Thyroid gland (tissue), 4 donors: ENCODE results near the gene HNRNPA2B1. TPM values are rescaled to one million over a fixed set of nuclear protein-coding genes. Genes with fewer than 3 reads are reported as not detected.

Experiments used
- DNase-seq, 2 donors: peaks; one replicate each; pipeline ENCODE4 v3.0.0-alpha.2; 2019
- H3K27ac ChIP-seq, 3 donors: fragments of 200-600 bp; sonication (generic); 1 replicate in 2 of 3; 2 replicates in 1 of 3; pipeline ENCODE4 v1.5.1; 2016 to 2019; ENCODE audit warnings: mild to moderate bottlenecking in 1 of 3, moderate library complexity in 1 of 3
- H3K27me3 ChIP-seq: fragments of 200-600 bp; sonication (generic); one replicate; pipeline ENCODE4 v1.5.1; 2019
- H3K36me3 ChIP-seq, 2 donors: fragments of 200-600 bp; sonication (generic); one replicate each; pipeline ENCODE4 v1.5.1; 2016 to 2019
- H3K4me1 ChIP-seq, 2 donors: fragments of 200-600 bp; sonication (generic); one replicate each; pipeline ENCODE4 v1.5.1; 2017 to 2019
- H3K4me3 ChIP-seq, 3 donors: fragments of 200-600 bp; sonication (generic); replicated peaks in 1 of 3; 1 replicate in 2 of 3; 2 replicates in 1 of 3; pipeline ENCODE4 v1.5.1; 2016; ENCODE audit warnings: mild to moderate bottlenecking in 1 of 3
- H3K9me3 ChIP-seq: fragments of 200-600 bp; sonication (generic); one replicate; pipeline ENCODE4 v1.5.1; 2017
- POLR2A ChIP-seq, 2 donors: fragments of 450-650 bp; IDR thresholded peaks; one replicate each; pipeline ENCODE4 v1.6.1; 2017; ENCODE audit warnings: antibody characterized with exemption in 2 of 2, mild to moderate bottlenecking in 2 of 2, moderate library complexity in 1 of 2
- WGBS, 2 donors: methylation state at CpG; one replicate each; pipeline ENCODE4 v1.1.5; 2017; 5-methylcytosine and 5-hydroxymethylcytosine counted together
- intact Hi-C: fragments of 100-400 bp; cut with DNase I; formaldehyde crosslinking; loops from one replicate; pipeline ENCODE4 v1.15.1; 2023
- total RNA-seq, 4 donors: library from RNA; depleted of rRNA; stranded (reverse); fragments of >200 nt; gene quantifications; one replicate each; pipeline ENCODE4 v1.2.3, GENCODE V29; 2016
- TF ChIP-seq, protein P1 (sequence below), 6 experiments: fragments of 200-600 bp in 3 of 6; fragments of 450-650 bp in 3 of 6; sonication (generic) in 3 of 6; IDR thresholded peaks; one replicate each; pipeline ENCODE4 v1.5.1; 2016 to 2019; ENCODE audit warnings: antibody characterized with exemption in 6 of 6, mild to moderate bottlenecking in 2 of 6, inconsistent platforms in 1 of 6, moderate library complexity in 1 of 6

Gene HNRNPA2B1
- total RNA-seq, 4 donors from 2014 or later: 192 to 303 (median 239) TPM

DNA sequence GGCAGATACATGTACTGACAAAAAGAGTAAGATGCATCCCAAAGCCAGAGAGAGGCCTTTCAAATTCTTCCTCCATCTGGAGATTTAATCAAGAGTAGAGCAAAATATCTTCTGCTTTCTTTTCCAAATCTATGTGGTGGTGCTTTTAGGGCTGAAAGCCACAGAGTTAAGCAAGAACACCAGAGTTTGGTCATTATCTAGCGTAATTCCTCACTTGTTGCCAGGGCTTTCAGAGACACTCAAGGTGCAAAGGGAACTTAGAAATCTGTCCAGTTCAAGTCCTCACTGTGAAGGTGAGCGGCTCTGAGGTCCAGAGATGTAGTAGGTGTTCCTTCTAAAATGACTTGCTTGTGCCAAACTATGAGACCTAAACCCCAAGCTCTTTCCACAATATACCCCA lies 59.5 kb downstream of the HNRNPA2B1 start:
- Histone ChIP-seq H3K9me3 (no peaks in the 10 kb centered on the region), H3K4me1 (peaks cover 0 to 8% of the 10 kb centered on the region in 2 donors), H3K27me3 (no peaks in the 10 kb centered on the region), H3K4me3 (no peak overlapping the region), H3K27ac (no peak overlapping the region), H3K36me3 (no peaks in the 10 kb centered on the region)
- TF ChIP-seq POLR2A (IDR thresholded peaks at IDR 0.05): no peak
- TF ChIP-seq, protein P1, sequence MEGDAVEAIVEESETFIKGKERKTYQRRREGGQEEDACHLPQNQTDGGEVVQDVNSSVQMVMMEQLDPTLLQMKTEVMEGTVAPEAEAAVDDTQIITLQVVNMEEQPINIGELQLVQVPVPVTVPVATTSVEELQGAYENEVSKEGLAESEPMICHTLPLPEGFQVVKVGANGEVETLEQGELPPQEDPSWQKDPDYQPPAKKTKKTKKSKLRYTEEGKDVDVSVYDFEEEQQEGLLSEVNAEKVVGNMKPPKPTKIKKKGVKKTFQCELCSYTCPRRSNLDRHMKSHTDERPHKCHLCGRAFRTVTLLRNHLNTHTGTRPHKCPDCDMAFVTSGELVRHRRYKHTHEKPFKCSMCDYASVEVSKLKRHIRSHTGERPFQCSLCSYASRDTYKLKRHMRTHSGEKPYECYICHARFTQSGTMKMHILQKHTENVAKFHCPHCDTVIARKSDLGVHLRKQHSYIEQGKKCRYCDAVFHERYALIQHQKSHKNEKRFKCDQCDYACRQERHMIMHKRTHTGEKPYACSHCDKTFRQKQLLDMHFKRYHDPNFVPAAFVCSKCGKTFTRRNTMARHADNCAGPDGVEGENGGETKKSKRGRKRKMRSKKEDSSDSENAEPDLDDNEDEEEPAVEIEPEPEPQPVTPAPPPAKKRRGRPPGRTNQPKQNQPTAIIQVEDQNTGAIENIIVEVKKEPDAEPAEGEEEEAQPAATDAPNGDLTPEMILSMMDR (IDR thresholded peaks at IDR 0.05): no peak
- intact Hi-C loops: no loop called here
- DNase-seq: no peak
- 92 to 98% methylated on average over 2 of the region's 2 CpGs for WGBS, 2 donors

DNA sequence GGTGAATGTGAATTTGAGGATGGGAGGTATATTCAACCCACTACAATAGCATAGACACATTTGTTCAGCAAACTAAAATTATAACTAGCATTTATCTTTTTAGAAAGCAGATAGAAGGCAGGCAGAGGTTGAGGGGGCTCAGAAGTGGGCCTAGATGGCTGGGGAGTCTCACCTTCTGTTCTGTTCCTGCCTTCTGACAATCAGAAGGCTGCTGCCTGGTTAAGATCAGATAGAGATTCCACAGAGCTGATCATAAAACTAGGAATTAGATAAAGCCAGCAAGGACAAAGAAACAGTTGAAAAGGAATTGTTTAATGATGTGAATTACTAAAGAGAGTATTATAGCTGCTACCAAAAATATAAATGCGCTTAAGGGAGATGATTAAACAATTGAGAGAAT lies 60.2 kb downstream of the HNRNPA2B1 start:
- WGBS, 2 donors: 98 to 100% methylated on average over 1 of the region's 1 CpG
- intact Hi-C loops: no loop called here
- TF ChIP-seq, protein P1 (IDR thresholded peaks at IDR 0.05): no peak
- TF ChIP-seq POLR2A (IDR thresholded peaks at IDR 0.05): no peak
- no peak for DNase-seq
- Histone ChIP-seq H3K27me3 (no peaks in the 10 kb centered on the region), H3K36me3 (no peaks in the 10 kb centered on the region), H3K9me3 (no peaks in the 10 kb centered on the region), H3K27ac (no peak overlapping the region), H3K4me3 (no peak overlapping the region), H3K4me1 (peaks cover 0 to 8% of the 10 kb centered on the region in 2 donors)

Other genes starting within 250 kb of the HNRNPA2B1 start
- 1 to 10 TPM in 2 of 4 donors, under 1 TPM in 2; 0.33 to 1.4 (median 0.98) TPM for gene NFE2L3, start 48.5 kb downstream of the HNRNPA2B1 start, total RNA-seq
- 10 to 100 TPM; 41.6 to 72.3 (median 55.6) TPM for gene CBX3, start 999 bp upstream of the HNRNPA2B1 start, total RNA-seq
- gene SNX10, start 91.1 kb upstream of the HNRNPA2B1 start, total RNA-seq: 1 to 10 TPM; 1.8 to 5.0 (median 2.7) TPM